NCI-H2081 treated with DMSO at 0.1 percent for 48 hours (cell line): ENCODE data around the gene PRKAG2.
"Not testable (repeated sequence)": the region's sequence is repeated elsewhere in the genome, so short reads cannot be mapped to it uniquely, and the experiment has no call there.

ENCODE experiments used
- DNase-seq: peaks from one replicate; lab custom pipeline; 2025; lab: John Stamatoyannopoulos, UW

Gene PRKAG2

DNA sequence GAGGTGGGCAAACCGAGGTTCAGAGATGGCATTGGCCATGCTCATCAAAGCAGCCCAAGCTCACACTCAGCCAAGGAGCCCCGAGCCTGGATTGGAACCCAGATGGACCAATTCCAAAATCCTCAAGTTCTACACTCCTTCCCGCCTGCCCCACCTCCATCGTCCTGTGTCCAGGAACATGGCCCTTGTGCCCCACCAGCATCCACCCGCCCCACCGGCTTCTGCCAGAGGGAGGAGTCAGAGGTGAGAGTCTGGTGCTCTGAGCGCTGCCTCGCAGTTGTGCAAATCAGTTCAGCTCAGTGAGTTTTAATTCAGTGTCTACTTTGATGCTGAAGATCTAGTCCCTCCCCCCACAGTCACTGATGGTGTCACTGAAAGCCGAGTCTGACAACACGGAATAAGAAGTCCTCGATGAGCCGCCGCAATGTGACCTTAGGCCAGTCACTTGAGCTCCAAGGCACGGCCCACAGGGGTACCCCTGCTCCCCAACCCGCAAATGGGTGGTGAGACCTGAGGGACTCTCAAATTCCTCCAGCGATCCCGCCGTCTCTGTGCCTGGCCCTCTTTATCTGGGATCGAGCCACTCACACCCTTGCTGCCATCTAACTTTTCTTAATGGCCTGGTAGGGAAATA lies 26.3 kb downstream of the PRKAG2 start:
- no peak for DNase-seq

DNA sequence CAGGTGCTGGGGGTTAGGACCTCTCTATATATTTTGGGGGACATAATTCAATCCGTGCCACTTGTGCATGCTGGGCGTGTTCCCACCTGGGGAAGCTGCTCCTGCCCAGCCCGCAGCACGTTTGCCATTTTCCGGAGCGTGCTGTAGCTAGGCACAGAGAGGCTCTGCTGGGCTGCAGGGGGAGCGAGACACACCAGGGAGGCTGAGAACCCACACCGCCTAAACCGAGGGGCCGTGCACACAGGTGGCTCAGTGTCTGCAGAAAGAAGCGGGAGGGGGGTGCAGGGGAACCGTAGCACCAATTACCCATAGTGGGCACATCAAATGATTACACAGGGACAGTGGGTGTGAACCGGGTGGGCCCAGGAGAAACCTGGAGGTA lies 27.0 kb downstream of the PRKAG2 start:
- no peak for DNase-seq

DNA sequence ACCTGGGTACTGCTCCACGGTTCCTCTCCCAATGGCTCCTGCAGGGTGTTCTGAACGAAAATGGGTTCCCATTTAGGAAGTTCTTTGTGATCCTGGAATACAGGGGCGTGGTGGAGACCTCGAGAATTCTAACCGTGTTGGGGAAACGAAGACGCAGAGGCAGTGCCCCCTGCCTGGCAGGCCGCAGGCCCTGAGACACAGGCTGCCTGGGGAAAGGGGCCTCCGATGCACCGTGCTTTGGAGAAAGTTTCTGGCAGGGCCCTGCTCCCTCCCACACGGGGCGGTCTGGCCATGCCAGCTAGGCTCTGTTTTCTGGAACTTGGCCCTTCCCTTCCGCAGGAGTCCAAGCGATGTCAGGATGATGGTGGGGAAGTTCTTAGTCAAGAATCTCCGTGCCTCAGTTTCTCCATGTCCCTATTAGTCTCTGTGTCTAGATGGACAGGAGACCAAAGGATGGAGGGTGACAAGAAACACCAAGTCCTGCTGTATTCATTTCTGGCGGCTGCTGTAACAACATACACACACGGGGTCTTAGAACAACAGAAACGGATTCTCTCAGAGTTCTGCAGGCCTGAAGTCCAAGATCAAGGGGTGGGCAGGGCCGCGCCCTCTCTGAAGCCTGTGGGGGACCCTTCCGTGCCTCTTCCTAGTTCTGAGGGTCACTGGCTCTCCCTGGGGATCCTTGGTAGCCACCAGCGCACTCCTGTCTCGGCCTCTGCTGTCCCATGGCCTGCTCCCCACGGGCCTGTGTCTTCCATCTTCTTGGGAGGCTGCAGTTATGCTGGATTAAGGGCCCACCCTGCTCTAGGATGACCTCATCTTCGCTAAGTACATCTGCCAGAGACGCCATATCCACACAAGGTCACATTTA lies 27.7 kb downstream of the PRKAG2 start:
- DNase-seq = no peak

DNA sequence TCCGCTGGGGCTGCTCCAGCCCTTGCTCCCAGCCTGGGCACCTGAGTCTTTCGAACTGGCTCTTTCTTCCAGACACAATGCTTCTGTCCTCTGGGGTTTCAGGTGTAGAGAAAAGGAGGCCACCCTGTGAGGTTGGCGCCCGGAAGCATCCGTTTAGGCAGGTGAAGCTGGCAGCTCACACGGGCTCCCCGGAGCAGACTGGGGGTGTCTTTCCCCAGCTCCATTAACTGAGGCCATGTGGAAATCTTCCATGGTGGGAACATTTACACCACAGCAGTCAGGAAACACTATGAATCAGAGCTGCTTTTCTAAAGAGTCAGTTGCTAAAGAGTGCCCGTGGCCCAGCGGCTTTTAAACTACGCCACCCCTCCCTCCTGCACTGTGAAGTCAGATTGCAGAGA lies 29.2 kb downstream of the PRKAG2 start:
- DNase-seq = no peak

DNA sequence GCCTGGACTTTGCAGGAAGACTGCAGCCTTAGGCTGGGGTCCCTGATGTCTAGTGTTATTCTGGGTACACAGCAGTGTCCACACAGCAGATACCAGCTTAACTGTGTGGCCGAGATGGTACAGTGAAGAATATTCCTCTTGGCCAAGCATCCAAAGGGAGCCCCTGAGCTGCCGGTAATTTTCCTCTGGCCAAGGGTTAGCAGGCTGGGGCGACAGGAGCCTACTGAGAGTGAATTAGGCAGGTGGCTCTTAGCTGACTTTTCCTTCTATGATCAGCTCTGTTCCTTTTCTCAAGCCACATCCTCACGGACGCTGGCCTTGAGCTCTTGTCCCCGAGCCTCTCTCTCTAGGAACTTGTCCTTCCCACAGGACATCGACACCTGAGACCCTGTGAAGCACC lies 29.8 kb downstream of the PRKAG2 start:
- DNase-seq = no peak

DNA sequence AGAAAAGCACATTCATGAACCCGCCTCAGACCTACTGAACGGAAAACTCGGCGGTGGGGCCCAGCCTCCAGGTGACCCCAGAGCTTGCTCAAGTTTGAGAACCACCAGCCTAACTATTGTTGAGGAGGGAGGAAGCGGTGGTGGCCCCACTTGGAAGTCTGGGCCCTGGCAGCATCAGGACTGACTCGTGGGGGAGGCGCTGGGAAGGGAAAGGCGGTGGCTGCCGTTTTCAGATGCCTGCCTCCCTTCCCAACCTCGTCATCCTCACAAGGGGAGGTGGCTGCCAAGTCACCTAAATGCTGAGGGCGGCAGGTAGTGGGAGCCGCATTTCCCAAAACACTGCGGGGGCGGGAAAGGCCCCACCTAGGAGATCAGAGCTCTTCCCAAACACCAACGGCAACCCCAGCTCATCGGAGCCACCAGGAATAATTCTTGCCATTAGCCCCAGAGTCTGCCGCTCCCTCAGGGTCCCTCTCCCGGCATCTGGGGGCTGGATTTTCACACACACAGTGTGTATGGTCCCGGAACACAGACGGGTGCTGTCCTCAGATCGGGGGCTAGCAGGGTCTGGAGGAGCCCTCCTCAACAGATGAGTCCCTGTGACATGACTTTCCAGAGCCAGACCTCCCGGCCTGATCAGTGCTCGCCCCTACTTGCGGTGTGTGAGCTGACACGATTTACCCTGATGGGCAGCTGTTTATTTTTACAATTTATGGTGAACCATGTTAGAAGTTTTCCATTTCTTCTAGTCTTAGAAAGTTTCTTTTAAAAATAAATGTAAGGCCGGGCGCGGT lies 31.3 kb downstream of the PRKAG2 start:
- no peak for DNase-seq

DNA sequence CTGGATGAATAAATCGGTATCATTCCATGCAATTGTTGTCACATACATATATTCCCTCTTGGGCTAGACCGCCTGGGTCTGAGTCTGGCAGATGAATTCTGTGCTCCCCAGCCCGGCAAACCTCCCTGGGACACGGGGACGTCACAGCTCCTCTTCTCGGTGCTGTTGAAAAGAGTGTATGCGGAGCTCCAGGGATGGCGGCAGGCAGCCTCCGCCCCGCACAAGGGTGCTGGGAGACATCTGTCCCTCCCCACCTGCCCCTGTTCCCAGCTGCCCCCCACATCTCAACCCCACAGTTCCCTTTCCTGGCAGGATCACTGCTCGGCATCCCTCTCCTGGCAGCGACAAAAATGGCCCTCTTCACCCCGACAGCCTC lies 32.1 kb downstream of the PRKAG2 start:
- DNase-seq = no peak

DNA sequence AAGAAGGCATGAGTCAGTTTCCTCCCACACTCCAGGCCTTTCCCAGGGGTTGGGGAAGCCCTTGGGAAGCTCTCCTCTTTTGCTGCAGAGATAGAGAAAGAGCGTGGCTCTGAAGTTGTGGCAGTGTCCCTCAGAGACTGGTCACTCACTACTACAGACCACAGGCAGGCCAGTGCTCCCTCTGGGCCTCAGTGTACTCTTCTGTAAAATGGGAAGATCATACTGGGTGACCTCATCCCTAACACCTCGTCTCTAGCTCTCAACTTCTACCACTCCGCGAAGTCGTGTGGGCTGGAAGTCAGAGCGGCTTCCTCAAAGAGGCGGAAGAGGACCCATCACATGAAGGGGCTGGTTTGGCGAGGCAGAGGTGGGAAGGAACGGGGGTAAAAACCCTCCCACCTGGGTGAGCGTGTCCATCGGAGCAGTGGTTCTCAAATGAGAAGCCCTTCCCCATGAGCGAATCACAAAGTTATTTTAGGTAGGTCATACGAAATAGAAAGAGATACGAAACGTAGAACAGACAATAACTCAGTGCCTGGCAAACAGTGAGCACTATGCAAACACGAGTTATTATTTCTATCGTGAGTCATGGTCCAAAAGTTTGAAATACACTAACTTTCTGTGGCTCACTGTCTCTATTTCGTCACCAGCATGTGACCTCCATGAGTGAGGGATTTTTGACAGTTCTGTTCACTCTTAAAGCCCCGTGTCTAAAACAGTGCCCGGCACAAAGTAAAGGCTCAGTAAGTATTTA lies 32.7 kb downstream of the PRKAG2 start:
- no peak for DNase-seq

DNA sequence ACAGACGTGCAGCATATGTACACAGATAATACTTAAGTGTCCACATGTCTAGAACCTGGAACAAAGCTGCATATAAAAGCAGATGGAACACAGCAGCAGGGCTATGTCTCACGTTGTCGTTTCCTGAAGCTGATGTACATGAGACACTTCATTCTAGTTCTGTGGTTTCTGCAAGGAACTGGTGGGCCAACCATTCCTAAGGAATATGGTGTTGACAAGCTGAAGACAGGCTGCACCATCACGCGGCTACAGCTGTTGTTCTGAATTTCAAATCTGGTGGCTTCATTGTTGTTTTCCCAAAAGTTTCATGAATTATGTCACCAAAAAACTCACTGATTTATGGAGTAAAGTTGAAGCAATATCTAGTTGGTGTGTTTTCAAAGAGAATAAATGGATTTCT lies 33.7 kb downstream of the PRKAG2 start:
- no peak for DNase-seq

DNA sequence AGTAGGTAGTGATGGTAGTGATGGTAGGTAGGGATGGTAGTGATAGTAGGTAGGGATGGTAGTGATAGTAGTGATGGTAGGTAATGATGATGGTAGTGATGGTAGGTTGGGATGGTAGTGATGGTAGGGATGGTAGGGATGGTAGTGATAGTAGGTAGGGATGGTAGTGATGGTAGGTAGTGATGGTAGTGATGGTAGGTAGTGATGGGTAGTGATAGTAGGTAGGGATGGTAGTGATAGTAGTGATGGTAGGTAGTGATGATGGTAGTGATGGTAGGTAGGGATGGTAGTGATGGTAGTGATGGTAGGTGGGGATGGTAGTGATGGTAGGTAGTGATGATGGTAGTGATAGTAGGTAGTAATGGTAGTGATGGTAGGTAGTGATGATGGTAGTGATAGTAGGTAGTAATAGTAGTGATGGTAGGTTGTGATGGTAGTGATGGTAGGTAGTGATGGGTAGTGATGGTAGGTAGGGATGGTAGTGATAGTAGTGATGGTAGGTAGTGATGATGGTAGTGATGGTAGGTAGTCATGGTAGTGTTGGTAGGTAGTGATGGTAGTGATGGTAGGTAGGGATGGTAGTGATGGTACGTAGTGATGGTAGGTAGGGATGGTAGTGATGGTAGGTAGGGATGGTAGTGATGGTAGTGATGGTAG lies 35.4 kb downstream of the PRKAG2 start:
- not testable (repeated sequence) for DNase-seq

DNA sequence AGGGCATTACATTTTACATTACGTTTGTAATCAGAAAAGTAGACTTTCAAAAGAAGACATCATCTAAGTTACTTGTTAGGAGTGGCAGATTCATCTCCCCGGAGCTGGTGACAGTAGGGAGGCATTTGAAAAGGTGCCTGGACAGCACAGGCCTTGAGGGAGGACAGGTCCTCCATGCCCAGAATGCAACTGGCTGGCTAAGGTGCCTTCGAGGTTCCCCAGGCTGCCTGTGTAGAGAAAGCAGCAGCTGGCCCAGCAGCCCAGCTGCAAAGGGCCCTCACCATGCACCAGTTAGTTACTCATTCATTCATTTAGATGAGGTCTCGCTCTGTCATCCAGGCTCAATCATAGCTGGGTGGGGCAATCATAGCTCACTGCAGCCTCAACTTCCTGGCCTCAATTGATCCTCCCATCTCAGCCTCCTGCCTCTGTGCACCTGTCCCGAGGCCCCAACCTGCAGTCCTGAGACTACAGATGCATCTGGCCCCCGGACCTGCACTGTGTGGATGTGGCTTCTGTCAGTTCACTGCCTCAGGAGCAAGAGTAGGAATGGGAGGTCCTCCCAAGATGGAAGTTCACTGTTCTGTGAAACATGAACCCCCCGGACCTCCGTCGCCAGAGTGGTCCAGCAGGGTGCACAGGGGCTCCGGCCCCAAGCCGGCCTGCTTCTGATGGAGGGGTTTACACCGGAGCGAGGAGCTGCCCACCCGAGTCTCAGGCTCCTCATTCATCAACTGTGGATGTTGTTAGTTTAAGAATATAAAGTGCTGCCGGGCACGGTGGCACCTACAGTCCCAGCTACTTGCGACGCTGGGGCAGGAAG lies 36.6 kb downstream of the PRKAG2 start:
- DNase-seq = no peak

DNA sequence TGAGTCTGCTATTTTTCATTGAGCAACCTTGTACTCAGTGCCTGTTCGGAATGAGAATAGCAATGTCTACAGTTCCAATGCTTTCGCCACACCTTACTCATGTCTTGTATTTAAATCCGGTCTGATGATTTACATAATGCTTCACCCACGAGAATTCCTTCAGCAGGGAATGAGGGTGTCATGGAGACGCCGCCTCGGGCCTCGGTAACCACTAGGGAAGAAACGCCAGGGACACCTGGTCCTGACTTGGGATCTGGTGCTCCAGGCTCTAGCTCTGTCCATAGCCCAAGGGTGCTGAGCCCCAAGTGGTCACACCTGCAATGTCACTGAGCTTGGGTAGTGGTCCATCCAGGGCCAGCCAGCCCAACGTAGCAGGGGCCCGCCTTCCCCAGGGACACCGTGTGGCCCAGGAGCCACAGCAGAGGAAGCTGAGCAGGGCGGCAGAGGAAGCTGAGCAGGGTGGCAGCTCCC lies 37.4 kb downstream of the PRKAG2 start:
- DNase-seq = no peak

DNA sequence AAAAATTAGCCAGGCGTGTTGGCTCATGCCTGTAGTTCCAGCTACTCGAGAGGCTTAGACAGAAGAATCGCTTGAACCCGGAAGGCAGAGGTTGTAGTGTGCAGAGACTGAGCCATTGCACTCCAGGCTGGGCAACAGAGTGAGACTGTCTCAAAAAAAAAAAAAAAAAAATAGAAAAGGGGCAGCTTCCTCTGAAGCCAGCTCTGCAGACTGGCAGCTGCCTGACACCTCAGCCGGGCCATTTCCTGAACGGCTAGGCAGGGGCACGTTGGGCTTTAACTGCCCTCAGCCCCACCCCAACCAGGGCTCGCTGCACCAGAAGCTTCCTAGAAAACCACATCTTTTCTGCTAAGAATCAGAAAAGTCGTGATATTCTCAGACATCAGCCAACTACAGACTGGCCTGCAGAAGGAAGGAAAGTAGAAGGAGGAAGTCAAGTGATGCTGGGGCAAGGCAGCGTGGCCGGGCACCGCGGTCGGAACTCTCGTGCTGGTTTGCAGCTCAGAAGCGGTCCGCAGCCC lies 38.0 kb downstream of the PRKAG2 start:
- DNase-seq = no peak

DNA sequence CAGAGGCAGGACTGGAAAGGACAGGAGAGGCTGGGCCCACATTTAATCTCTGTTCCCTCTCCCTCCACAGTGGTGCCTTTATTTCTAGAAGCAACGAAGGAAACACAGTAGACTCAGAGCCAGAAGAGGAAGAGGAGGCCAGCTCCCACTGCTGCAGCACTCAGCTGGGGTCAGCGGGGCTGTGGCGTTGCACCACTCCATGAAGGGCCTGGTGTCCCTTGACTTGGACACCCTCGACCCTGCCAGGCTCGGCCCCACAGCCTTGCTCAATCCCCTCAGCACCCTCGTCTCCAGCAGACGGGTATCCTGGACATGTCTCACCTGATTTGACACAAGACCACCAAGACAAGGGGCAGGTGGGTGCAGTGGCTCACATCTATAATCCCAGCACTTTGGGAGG lies 38.8 kb downstream of the PRKAG2 start:
- no peak for DNase-seq

DNA sequence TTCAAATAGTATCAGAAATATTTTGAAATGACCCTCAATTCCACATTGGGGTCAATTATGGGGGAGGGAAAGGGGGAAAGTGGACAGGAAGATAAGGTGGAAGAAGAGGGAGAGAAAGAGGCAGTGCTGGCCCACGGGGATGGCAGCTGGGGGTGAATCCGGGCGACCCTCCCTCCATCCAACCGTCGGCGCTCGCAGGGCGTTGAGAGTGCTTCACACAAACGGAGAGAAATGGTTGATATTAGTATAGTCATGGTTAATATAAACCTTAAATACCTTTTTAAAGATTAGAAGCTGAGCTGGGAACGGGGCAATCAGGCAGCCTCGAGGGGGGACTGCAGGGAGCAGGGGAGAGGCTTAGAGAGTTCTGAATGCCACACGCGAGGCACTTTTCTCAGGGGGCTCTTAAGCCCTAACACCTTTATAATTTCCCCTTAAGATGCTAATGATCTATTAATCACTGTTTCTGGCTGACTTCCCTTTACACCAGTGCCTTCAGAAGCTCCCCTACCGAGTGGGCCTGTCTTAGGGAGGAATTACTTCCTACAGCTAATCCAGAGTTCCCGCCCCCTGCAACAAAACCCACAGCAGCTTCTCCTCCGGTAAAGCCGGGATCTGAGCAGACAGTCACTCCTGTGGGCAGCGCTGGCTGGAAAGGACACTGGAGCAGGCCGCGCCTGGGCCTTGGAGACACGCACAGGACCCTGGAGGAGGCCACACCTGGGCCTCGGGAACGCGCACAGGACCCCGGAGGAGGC lies 39.5 kb downstream of the PRKAG2 start:
- no peak for DNase-seq

DNA sequence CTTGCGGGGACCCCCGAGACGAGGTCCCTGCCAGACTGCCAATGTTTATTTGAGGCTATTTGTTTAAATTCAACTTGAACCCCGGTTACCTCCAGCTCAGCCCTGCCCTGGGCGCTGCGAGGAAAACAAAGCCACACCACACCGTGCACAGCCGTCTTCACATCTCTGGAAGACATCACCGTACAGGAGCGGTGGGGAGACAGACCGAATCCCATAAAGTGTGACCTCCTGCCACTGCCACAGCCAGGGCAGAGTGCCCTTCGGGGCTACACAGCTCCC lies 40.0 kb downstream of the PRKAG2 start:
- DNase-seq = no peak

DNA sequence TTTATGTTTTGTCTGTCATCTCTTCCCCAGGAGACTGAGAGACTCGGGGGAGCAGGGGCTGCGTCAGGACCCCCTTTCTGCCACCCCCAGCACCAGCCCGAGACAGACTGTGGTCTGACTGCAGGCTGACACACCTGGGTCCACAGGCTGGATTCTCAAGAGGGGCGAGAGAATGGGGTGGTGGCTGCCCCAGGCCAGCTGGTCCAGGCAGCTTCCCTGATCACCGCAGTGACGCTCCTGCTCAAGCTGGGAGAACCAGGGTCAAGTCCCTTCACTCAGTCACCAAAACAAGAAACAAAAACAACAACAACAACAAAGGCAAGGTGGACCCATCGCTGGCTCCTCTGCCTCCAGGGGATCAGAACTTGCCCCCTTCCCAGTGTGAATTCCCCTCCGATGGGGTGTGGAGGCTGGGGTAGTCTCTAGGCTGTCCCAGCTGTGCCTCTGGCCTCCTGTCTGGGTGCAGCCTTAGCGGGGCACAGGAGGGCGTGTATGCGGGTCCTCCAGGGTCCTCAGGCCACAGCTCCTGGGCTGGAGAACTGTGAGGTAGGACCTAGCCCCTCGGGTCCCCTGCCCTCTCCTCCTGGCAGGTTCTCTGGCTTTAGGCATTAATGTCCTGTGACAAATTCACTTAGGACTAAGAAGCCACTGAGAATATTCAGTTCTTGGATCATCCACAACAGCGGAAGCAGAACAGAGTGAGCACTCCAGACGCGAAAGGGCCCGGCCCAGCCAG lies 40.6 kb downstream of the PRKAG2 start:
- DNase-seq = no peak

DNA sequence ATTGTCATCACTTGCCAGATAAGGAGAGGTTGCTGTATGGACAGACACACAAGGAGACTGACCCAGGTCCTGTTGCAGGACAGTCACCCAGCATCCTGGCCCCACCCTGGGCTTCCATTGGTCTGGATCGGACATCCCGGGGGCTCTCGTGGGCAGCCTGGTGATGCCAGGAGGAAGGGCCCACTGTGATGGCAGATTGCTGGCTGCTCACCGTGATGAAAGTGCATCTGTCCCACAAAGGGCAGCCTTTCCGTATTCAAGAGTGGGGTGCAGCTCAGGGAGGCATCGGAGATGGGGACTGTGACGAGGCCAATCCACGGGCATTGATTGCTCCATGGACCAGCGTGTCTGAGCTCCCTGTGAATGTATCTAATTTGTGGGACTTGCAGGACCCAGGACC lies 41.3 kb downstream of the PRKAG2 start:
- no peak for DNase-seq
